ENCODE results near the gene RAD52.

RAD52 gene

DNA sequence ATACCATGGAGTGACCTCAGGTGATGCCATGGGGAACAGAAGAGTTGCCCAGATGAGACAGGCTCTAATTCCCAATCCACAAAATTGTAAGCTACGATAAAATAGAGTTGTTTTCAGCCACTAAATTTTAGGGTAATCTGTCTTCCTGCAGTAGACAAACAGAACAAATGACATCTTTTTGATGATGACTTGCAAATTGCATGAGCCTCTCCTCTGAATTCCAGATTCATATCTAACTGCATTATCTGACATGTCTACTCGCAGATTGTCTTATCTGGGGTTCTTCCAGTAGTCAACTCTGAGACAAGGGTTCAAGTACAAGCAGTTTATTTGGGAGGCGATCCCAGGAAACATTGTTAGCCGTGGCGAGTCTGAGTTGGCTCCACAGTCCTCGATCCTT is 27.1 kb upstream of the RAD52 start:
- H3K27ac ChIP-seq: no peak overlapping the region
- no peak for TF ChIP-seq ZFX (IDR thresholded peaks at IDR 0.05)
- TF ChIP-seq, protein P1, sequence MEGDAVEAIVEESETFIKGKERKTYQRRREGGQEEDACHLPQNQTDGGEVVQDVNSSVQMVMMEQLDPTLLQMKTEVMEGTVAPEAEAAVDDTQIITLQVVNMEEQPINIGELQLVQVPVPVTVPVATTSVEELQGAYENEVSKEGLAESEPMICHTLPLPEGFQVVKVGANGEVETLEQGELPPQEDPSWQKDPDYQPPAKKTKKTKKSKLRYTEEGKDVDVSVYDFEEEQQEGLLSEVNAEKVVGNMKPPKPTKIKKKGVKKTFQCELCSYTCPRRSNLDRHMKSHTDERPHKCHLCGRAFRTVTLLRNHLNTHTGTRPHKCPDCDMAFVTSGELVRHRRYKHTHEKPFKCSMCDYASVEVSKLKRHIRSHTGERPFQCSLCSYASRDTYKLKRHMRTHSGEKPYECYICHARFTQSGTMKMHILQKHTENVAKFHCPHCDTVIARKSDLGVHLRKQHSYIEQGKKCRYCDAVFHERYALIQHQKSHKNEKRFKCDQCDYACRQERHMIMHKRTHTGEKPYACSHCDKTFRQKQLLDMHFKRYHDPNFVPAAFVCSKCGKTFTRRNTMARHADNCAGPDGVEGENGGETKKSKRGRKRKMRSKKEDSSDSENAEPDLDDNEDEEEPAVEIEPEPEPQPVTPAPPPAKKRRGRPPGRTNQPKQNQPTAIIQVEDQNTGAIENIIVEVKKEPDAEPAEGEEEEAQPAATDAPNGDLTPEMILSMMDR (conservative IDR thresholded peaks at IDR 0.05): no peak

DNA sequence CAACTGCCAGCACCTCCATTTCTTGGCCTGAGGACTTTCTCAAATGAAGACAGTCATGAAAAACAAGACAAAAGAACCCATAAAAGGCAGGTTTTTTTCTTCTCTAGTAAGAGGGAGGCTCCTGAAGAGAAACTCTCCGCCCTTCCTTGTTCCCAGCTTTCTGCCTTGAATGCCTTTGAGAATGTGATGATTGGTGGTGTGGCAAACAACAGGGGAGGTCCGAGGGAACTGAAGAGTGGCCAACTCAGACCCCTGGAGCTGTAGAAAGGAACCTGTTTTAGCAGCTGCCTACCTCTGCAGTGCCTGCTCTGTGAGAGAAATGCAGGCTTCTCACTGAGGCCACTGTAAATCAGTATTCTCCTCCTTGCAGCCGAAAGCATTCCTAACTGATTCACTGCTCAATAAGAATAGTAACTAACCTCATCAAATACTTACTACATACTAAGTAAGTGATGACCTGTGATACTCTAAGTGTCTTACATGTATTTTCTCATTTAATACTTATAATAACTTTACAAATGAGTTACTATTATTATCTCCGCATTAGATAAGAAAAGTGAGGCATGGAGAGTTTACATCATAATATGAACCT is 24.9 kb upstream of the RAD52 start:
- H3K27ac ChIP-seq: no peak overlapping the region
- TF ChIP-seq ZFX (IDR thresholded peaks at IDR 0.05): no peak
- TF ChIP-seq, protein P1 (conservative IDR thresholded peaks at IDR 0.05): no peak

DNA sequence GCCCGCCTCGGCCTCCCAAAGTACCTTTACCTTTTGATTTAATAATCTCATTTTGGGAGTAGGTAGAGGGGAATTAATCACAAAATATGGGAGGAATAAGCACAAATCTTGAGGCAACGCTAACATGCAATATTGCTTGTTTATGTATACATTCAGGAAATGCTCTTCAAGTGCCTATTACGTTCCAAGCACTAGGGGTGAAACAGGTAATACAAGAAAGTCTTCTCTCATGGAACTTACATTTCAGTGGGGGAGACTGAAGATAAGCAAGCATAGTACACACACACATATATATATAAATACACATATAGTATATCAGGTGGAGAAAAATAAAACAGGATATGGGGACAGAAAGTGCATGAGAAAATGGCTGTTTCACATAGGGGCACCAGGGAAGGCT is 22.5 kb upstream of the RAD52 start:
- no peak for TF ChIP-seq ZFX (IDR thresholded peaks at IDR 0.05)
- TF ChIP-seq, protein P1 (conservative IDR thresholded peaks at IDR 0.05): no peak
- no peak overlapping the region for H3K27ac ChIP-seq

DNA sequence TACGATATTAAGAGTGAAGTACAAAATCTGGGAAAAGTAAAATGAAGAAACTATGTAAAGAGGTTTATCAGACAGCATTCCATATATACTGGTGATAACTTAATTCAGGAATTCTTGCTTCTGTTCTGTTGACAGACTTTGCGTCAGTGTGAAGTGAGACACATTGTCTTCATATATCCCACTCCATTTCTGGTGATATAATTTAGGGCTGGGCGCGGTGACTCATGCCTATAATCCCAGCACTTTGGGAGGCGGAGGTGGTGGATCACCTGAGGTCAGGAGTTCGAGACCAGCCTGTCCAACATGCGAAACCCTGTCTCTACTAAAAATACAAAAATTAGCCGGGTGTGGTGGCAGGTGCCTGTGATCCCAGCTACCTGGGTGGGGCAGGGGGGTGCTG is 20.3 kb upstream of the RAD52 start:
- TF ChIP-seq ZFX (IDR thresholded peaks at IDR 0.05): no peak
- no peak overlapping the region for H3K27ac ChIP-seq

DNA sequence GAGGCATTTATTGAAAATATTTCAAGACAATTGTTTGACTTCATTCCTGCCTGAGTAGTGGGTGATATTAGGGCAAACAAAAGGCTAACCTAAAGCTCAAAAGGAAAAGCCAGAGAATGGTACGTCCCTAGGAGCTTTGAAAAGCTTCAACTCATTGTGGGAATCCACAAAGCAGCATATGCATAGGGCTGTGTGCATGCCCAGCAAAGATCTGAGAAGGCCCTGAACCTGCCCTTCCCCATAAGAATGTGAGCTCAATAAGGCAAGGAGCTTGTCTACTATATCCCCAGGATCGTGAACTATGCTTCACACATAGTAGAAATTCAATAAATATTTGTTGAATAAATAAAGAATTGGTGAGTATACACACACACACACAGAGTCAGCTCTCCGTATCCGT is 19.1 kb upstream of the RAD52 start:
- TF ChIP-seq, protein P1 (conservative IDR thresholded peaks at IDR 0.05): no peak
- no peak for TF ChIP-seq ZFX (IDR thresholded peaks at IDR 0.05)
- no peak overlapping the region for H3K27ac ChIP-seq

- TF ChIP-seq, protein P1 (conservative IDR thresholded peaks at IDR 0.05): no peak
- TF ChIP-seq ZFX (IDR thresholded peaks at IDR 0.05): no peak
- H3K27ac ChIP-seq: no peak overlapping the region
Measured at GRCh38 chr12:967641-968040, 18.1 kb upstream of the RAD52 start.

GRCh38 chr12:966724-967123 is 17.2 kb upstream of the RAD52 start:
- H3K27ac ChIP-seq: no peak overlapping the region
- TF ChIP-seq ZFX (IDR thresholded peaks at IDR 0.05): no peak
- TF ChIP-seq, protein P1 (conservative IDR thresholded peaks at IDR 0.05): no peak

DNA sequence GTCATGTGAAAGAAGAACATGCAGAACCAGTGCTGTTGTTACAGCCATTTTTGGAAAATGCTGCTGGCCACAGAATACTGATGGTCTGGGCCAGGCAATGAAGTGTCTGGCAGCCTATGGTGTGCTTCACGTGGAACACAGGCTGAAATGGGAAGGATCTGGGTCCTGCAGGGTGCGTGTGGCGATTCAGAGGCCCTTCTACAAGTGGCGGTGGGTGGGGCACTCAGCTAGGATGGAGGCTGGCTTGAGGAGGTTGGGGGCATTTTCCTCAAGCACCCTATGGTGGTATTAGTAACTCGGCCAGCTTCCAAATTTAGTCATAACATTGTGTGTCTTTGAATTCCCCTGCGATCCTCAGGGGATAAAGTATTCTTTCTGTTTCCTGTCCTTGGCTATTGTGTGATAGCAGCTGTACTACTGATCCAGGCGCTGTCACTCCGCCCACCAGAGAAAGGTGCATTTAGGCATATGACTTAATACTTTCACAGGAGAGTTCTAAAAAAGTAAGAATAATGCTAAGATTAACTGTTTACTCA is 9.2 kb upstream of the RAD52 start:
- no peak overlapping the region for H3K27ac ChIP-seq
- TF ChIP-seq, protein P1 (conservative IDR thresholded peaks at IDR 0.05): no peak
- no peak for TF ChIP-seq ZFX (IDR thresholded peaks at IDR 0.05)
